Stimulated activated CD4-positive, alpha-beta T cell treated with anti-CD3 and anti-CD28 coated beads, Interleukin-2, amount 100 ng/mL, for 4 hours (primary cell): ENCODE measurements around the gene NPPC.
A peak's percentile ranks its signal among the peaks of the same experiment; 100 is the strongest.
"Not testable (repeated sequence)": the region's sequence is repeated elsewhere in the genome, so short reads cannot be mapped to it uniquely, and the experiment has no call there.

Experiments
- DNase-seq: peaks from one replicate; pipeline ENCODE4 v3.0.0-alpha.2; 2020; ENCODE audit warnings: low read depth

The NPPC gene

GRCh38 chr2:231920366-231920765 is 5.8 kb downstream of the NPPC start:
- DNase-seq: no peak

- DNase-seq: no peak
Observed at GRCh38 chr2:231919341-231920035, 6.7 kb downstream of the NPPC start.

GRCh38 chr2:231918501-231919330 is 7.5 kb downstream of the NPPC start:
- no peak for DNase-seq

GRCh38 chr2:231917280-231918066 is 8.7 kb downstream of the NPPC start:
- no peak for DNase-seq

GRCh38 chr2:231914077-231914690 is 12.0 kb downstream of the NPPC start:
- DNase-seq: no peak

GRCh38 chr2:231911381-231911780 is 14.8 kb downstream of the NPPC start:
- no peak for DNase-seq

GRCh38 chr2:231910771-231911170 is 15.4 kb downstream of the NPPC start:
- no peak for DNase-seq

- DNase-seq: not testable (repeated sequence)
Observed at GRCh38 chr2:231910161-231910560, 16.0 kb downstream of the NPPC start.

GRCh38 chr2:231909631-231910030 is 16.6 kb downstream of the NPPC start:
- DNase-seq: no peak

GRCh38 chr2:231908584-231908983 is 17.6 kb downstream of the NPPC start:
- DNase-seq: no peak

GRCh38 chr2:231907765-231908164 is 18.4 kb downstream of the NPPC start:
- DNase-seq: no peak

- DNase-seq: no peak
Observed at GRCh38 chr2:231905026-231905425, 21.2 kb downstream of the NPPC start.

GRCh38 chr2:231904161-231904611 is 22.0 kb downstream of the NPPC start:
- no peak for DNase-seq

- no peak for DNase-seq
Observed at GRCh38 chr2:231902598-231902997, 23.6 kb downstream of the NPPC start.

- no peak for DNase-seq
Observed at GRCh38 chr2:231900972-231901371, 25.2 kb downstream of the NPPC start.

GRCh38 chr2:231900486-231900942 is 25.7 kb downstream of the NPPC start:
- peak; percentile 15 for DNase-seq

- DNase-seq: no peak
Observed at GRCh38 chr2:231894566-231895380, 31.4 kb downstream of the NPPC start.

- no peak for DNase-seq
Observed at GRCh38 chr2:231891514-231891905, 34.7 kb downstream of the NPPC start.

GRCh38 chr2:231890896-231891513 is 35.2 kb downstream of the NPPC start:
- DNase-seq: no peak

GRCh38 chr2:231887756-231888155 is 38.4 kb downstream of the NPPC start:
- DNase-seq: no peak
